IPS-11a (cell line): ENCODE data around the gene CLIC6.

ENCODE experiments used
- H3K4me3 ChIP-seq: one replicate; pipeline ENCODE4 v1.5.1; 2013; ENCODE audit warnings: low read depth, low read length, control low read depth

Gene CLIC6

GRCh38 chr21:34724131-34724856, 55.5 kb downstream of the CLIC6 start:
- H3K4me3 ChIP-seq = no peak overlapping the region

GRCh38 chr21:34724857-34725195, 56.0 kb downstream of the CLIC6 start:
- H3K4me3 ChIP-seq = no peak overlapping the region

GRCh38 chr21:34726627-34727337, 58.0 kb downstream of the CLIC6 start:
- H3K4me3 ChIP-seq = no peak overlapping the region

- no peak overlapping the region for H3K4me3 ChIP-seq
Observed at GRCh38 chr21:34728479-34728878, 59.7 kb downstream of the CLIC6 start.

GRCh38 chr21:34730194-34730593, 61.4 kb downstream of the CLIC6 start:
- H3K4me3 ChIP-seq = no peak overlapping the region

GRCh38 chr21:34730756-34731445, 62.1 kb downstream of the CLIC6 start:
- no peak overlapping the region for H3K4me3 ChIP-seq

- no peak overlapping the region for H3K4me3 ChIP-seq
Observed at GRCh38 chr21:34732388-34732821, 63.6 kb downstream of the CLIC6 start.

- H3K4me3 ChIP-seq = no peak overlapping the region
Observed at GRCh38 chr21:34733852-34734251, 65.1 kb downstream of the CLIC6 start.

- H3K4me3 ChIP-seq = no peak overlapping the region
Observed at GRCh38 chr21:34734696-34735095, 65.9 kb downstream of the CLIC6 start.

GRCh38 chr21:34736116-34736874, 67.5 kb downstream of the CLIC6 start:
- no peak overlapping the region for H3K4me3 ChIP-seq

GRCh38 chr21:34737115-34737514, 68.3 kb downstream of the CLIC6 start:
- H3K4me3 ChIP-seq = no peak overlapping the region

GRCh38 chr21:34740198-34740597, 71.4 kb downstream of the CLIC6 start:
- no peak overlapping the region for H3K4me3 ChIP-seq

- H3K4me3 ChIP-seq = no peak overlapping the region
Observed at GRCh38 chr21:34743285-34743684, 74.5 kb downstream of the CLIC6 start.

GRCh38 chr21:34743831-34744230, 75.0 kb downstream of the CLIC6 start:
- no peak overlapping the region for H3K4me3 ChIP-seq

- no peak overlapping the region for H3K4me3 ChIP-seq
Observed at GRCh38 chr21:34744801-34745200, 76.0 kb downstream of the CLIC6 start.

- no peak overlapping the region for H3K4me3 ChIP-seq
Observed at GRCh38 chr21:34745557-34746255, 76.9 kb downstream of the CLIC6 start.

- H3K4me3 ChIP-seq = no peak overlapping the region
Observed at GRCh38 chr21:34748862-34749261, 80.1 kb downstream of the CLIC6 start.

- H3K4me3 ChIP-seq = no peak overlapping the region
Observed at GRCh38 chr21:34754690-34755647, 86.2 kb downstream of the CLIC6 start.

GRCh38 chr21:34761758-34762330, 93.0 kb downstream of the CLIC6 start:
- no peak overlapping the region for H3K4me3 ChIP-seq
